LNCAP (cell line): Measurements from ENCODE around the gene MPZL2.

Source experiments
- TF ChIP-seq, protein P1 (sequence below): fragments of 450-650 bp; IDR thresholded peaks from 2 replicates; pipeline ENCODE4 v1.5.1; 2017; ENCODE audit warnings: mild to moderate bottlenecking

Gene MPZL2

DNA sequence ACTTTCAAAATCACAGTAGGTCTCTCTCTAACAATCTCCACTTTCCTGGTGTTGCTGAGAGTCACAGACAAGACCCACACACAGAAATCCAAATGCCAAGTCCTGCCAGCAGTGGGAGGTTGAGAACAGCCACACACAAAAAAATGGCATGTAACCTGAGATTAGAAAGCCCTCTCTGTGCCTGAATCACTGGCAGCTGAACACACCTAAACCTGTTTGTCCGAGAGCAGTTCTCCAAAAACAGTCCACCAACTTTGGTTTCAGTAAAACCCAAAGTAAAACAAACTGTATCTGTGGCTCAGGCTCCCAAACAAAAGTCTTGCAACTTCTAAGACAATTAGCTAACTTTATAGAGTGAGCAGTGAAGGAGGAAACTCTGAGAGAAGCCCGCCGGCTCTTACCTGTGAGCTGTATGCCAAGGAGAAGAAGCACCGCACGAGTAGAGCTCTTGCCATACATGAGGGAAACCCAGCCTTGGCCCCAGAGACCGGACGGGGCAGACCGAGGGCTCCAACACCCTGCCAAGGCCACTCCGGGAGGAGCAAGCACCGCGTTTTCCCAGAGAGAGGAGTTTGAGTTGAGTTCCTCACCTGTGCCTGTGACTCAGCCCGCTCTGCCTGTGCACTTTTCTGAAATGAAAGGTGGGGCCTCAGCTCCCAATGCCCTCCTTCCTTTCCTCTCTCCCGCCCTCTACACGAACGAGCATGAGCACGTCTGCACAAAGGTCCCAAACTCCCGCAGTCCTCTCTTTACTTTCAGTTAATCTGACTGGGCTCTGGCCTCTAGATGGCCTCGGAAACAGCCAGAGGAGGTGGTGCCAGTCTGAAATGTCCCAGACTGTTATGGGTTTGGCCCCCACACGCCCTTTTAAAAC is at the start of gene MPZL2:
Gene MPZL2, minus strand, starts transcription at position 603 of the 874 bp plus-strand sequence. Its CDS starts 144 bp downstream, at position 459.
- TF ChIP-seq, protein P1, sequence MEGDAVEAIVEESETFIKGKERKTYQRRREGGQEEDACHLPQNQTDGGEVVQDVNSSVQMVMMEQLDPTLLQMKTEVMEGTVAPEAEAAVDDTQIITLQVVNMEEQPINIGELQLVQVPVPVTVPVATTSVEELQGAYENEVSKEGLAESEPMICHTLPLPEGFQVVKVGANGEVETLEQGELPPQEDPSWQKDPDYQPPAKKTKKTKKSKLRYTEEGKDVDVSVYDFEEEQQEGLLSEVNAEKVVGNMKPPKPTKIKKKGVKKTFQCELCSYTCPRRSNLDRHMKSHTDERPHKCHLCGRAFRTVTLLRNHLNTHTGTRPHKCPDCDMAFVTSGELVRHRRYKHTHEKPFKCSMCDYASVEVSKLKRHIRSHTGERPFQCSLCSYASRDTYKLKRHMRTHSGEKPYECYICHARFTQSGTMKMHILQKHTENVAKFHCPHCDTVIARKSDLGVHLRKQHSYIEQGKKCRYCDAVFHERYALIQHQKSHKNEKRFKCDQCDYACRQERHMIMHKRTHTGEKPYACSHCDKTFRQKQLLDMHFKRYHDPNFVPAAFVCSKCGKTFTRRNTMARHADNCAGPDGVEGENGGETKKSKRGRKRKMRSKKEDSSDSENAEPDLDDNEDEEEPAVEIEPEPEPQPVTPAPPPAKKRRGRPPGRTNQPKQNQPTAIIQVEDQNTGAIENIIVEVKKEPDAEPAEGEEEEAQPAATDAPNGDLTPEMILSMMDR, result peak; percentile 18; the same call in 1 of the 2 replicates

DNA sequence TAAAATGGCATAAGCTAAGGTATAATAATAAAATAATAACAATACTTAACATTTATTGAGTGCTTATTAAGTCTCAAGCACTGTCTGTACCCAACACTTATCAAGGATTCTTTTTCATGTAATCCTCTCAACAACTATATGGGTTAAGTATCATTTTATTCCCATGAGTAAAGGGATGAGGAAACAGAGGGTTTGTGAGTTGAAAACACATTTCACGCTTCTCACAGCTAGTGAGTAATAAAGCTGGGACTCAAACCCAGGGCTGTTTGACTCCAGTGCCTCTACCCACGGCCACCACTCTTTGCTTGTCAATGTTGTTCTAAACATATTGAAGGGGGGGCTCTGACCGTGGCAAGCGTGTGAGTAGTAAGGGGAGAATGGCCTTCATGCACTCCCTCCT is 49.1 kb upstream of the MPZL2 start:
- TF ChIP-seq, protein P1, result no peak

DNA sequence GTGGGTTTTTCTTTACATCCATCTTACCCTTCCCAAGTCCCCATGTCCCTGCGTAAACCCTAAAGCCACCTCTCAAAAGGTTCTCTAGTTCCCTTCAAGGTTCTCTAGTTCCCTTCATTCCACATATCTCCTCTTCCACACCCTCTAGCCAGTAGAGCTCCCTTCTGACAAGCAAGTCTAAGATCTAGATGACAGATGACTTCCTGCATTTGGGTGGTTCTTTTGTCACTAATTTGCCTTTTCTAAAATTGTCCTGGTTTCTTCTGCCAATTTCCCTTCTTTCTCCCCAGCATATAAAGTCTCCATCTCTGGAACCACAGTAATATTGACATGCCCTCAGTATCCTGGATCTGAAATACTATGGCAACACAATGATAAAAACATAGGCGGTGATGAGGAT is 48.2 kb upstream of the MPZL2 start:
- TF ChIP-seq, protein P1, result no peak

DNA sequence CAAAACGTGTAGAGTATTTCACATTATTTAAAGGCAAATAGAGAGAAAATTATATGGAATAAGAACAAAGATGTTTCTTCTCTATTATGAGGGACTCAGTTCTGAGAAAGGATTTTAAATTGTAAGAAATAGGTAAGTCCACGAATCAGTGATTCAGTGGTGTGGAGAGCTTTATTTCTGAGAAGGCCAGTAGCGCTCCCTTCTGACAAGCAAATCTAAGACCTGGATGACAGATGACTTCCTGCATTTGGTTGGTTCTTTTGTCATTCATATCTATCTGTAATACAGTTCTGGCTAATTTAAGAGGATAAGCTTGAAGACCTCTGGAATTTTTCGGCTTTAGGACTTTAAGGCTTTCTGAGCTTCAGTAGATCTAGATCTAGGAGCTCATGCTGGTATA is 47.4 kb upstream of the MPZL2 start:
- TF ChIP-seq, protein P1, result no peak

DNA sequence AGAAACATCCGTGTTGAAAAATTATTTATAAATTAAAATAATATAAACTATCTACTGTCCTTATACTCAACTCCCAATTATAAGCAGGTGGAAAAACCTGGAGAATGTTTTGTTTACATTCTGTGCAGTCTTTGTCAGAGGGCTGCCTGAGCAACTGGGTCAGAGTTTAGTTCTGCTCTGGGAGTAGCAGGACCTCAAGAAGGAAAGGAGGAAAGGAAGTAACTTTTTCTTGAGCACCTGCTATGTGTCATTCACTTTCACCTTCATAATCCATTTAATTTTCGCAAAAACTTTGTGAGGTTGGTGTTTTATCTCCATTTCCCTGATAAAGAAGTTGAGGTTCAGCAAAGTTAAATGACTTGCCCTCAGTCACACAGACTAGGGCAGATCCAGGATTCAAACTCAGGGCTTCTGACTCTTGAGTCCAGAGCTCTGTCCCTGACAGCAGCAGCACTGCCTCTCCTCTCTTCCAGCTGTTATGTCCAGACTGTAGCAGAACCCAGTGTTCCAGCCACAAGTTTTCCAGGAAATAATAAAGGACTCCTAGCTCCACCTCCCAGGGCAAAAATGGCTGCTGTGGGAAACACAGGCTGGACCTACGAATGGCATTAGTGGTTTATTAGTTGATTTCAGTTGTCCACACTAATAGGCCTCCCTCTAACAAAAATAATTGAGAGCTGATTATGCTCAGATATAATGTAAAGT is 46.8 kb upstream of the MPZL2 start:
- TF ChIP-seq, protein P1, result no peak

DNA sequence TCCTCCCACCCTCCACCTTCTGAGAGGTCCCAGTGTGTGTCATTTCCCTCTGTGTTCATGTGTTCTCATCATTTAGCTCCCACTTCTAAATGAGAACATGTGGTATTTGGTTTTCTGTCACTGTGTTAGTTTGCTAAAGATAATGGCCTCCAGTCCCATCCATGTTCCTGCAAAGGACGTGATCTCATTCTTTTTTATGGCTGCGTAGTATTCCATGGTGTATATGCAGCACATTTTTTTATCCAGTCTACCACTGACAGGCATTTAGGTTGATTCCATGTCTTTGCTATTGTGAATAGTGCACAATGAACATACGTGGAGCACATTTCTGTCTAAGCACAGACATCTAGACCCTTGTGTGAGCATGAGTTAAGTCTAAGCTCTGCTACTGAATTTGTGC is 46.2 kb upstream of the MPZL2 start:
- TF ChIP-seq, protein P1, result no peak

DNA sequence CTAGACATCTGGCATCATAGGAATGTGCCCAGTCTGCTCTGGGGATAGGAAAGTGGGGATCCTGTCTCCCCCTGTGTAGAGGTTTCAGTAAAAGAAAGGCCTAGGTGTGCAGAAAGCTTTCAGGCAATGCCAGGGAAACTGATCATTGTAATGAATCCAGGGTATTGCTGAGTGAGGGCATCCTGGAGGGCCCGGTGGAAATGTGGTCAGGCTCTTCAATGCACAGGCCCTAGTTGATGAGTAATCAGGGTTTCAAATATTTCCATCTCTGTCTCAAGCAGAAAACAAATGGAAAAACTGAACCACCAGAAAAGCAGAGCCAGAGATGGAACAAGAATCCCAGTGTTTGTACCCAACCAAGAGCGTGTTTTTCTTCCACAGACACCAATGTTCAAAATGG is 42.5 kb upstream of the MPZL2 start:
- TF ChIP-seq, protein P1, result no peak
